Left renal cortex interstitium (tissue), 4 donors: ENCODE measurements around the gene MSX1. TPM values are rescaled to one million over a fixed set of nuclear protein-coding genes. Genes with fewer than 3 reads are reported as not detected.

Experiments used
- DNase-seq, 4 donors: peaks; one replicate each; pipeline ENCODE4 v3.0.0-alpha.2; 2013; ENCODE audit warnings: low read depth in 4 of 4, low spot score in 2 of 4, missing footprints in 1 of 4
- polyA plus RNA-seq, 4 donors: library from polyadenylated mRNA; unstranded; fragments of 120-200 nt; gene quantifications; one replicate each; pipeline ENCODE4 v1.2.1, GENCODE V29; 2013; ENCODE audit not compliant: insufficient read length in 4 of 4

MSX1 gene
- polyA plus RNA-seq, 4 donors: 0.75 to 1.6 (median 1.4) TPM

DNA sequence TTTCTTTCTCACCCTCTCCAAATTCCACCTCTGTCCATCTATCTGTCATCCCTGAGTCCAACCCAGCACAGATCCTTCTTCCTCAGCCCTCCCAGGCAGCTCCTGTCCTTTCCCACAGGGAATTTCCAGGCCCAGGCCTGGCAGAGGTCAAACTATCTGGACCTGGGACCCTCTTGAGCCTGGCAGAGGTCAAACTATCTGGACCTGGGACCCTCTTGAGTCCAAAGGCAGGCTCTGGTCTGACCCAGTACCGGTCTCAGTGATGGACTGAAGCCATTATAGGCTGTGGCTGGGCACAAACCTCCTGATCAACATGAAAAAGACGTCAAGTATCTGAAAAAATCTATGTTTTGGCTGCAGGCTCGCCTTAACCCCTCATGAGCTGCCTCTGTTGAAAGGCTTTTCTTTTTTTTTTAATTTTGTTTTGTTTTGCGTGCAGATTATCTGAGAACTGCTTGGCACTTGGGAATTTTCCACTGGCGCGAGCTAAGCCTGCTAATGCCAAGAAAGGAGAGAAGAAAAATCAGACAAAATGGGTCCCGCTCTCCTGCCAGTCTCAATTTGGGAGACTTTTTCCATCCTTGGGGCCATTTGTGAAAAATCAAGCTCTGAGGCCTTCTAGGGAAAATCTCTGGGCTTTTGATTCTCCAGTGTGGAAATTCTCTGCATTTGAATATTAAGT lies 31.2 kb downstream of the MSX1 start:
- DNase-seq: no peak

DNA sequence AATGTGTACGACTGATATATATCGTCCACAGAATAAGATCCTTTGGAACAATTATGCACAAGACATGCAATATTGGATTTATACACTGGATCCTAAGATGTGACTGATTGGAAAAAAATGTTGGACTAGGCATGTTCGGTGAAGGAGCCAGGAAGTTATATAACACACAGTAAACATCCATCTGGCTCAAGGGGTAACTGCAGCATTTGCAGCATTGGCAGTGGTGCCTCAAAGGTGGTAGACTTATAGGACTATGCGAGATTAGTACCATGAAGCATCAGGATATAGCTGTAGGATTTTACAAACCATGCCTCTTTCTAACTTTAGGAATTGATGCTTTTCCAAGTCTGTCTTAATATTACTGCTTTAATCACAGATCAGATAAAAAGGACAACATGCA lies 34.3 kb downstream of the MSX1 start:
- no peak for DNase-seq

GRCh38 chr4:4899202-4899925 lies 39.9 kb downstream of the MSX1 start:
- no peak for DNase-seq

DNA sequence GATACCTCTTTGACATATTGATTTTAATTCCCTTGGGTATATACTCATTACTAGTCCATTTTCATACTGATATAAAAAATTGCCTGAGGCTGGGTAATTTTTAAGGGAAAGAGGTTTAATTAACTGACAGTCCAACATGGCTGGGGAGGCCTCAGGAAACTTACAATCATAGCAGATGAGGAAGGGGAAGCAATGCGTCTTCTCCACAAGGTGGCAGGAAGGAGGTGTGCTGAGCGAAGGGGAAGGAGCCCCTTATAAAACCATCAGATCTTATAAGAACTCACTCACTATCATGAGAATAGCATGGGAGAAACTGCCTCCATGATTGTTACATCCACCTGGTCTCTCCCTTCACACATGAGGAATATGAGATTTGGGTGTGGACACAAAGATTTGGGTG lies 42.4 kb downstream of the MSX1 start:
- no peak for DNase-seq

DNA sequence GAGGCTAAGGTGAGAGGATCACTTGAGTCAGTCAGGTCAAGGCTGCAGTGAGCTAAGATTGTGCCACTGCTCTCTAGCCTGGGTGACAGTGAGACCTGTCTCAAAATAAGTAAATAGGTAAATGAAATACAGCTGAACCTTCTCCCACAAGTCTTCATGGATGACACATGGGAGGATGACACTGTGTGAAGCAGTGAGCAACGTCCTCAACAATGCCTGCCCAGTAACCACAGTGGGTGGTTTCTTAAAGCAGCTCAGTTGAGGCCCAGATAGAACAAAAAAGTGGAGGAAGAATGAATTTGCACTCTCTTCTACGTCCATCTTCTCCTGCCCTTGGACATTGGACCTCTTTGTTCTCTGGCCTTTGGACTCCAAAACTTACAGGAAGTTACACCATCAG lies 52.7 kb downstream of the MSX1 start:
- no peak for DNase-seq

DNA sequence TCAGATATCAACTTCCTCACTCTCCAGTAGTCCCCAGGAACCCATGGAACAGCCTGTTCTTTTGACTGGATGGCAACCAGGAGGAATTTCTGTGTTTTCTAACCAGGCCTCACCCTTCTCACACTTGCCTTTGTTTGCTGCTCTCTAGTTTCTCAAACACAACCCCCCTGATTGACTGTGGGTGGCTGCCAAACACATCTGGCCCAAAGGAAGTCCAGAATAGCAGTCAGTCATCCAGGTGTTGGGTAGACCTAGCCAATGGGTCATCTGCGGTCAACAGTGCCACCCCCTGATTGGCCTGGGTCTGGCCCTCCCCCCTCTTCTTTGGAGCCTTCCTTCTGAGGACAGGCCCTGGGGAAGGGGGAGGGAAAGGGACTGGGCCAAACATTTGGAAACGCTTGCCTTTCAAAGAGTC lies 53.7 kb downstream of the MSX1 start:
- DNase-seq: no peak

Other genes starting within 250 kb of the MSX1 start
- 10 to 100 TPM in 1 of 4 donors, 1 to 10 TPM in 3; 9.0 to 10.1 (median 9.5) TPM for gene CYTL1, start 159.8 kb downstream of the MSX1 start, polyA plus RNA-seq
- 10 to 100 TPM in 2 of 4 donors, 1 to 10 TPM in 2; 8.9 to 10.7 (median 9.6) TPM for gene STK32B, start 191.8 kb downstream of the MSX1 start, polyA plus RNA-seq